ENCODE measurements around the gene SMIM35.

DNA sequence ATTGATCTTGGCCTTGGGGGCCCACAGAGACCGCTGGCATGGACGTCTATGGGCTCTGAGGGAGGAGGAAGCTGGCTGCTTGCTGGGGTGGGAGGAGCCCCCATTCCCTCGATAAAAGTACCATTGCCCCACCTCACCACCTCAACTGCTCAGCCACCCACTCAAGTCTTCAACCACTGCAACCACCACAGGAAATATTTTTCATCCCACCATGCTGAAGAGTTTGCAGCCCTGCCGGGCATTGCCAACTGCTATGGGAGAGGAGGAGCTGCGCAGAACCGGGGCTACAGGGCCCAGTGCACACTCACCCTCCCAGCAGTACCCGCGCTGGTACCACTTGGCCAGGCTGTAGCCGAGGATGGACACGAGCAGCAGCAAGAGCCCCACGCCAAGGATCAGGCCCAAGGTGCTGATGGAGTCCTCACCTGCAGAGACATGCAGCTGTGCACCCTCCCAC lies 71.3 kb downstream of the SMIM35 start:
- TF ChIP-seq FOXA1 (IDR thresholded peaks at IDR 0.05) (no peak), SP1 (IDR thresholded peaks at IDR 0.05) (no peak), ARNT (IDR thresholded peaks at IDR 0.05) (no peak), ELF4 (IDR thresholded peaks at IDR 0.05) (no peak), HDGF (IDR thresholded peaks at IDR 0.05; ENCODE audit: borderline replicate concordance) (no peak), TARDBP (IDR thresholded peaks at IDR 0.05) (no peak), FOXK2 (IDR thresholded peaks at IDR 0.05) (no peak), SUZ12 (IDR thresholded peaks at IDR 0.05) (no peak), BHLHE40 (IDR thresholded peaks at IDR 0.05; ENCODE audit: borderline replicate concordance) (no peak), NFRKB (IDR thresholded peaks at IDR 0.05) (no peak)
